K562 (cell line): Measurements from ENCODE around the gene CENPV. TPM values are rescaled to one million over a fixed set of nuclear protein-coding genes. Genes with fewer than 3 reads are reported as not detected.

ENCODE experiments used
- ATAC-seq: fragments of 200-7000 bp; cut with Tn5 transposase; 3 replicates; pipeline ENCODE4 v1.9.1; 2020; ENCODE audit warnings: moderate library complexity
- BruUV-seq: library from RNA; stranded (reverse); fragments of 400-500 nt; replicated peaks from 2 replicates; lab custom pipeline; 2021; lab: Mats Ljungman, UMichigan
- CTCF ChIA-PET: fragments of 300-600 bp; formaldehyde crosslinking; extraction: SDS; loops from one replicate; lab custom pipeline; 2021; ENCODE audit warnings: low intra/inter-chr PET ratio; lab: Yijun Ruan, JAX
- POLR2A ChIA-PET: fragments of 300-600, 350-650 bp; sonication (Branson Sonifier 250); formaldehyde crosslinking; extraction: SDS; loops from one replicate; lab custom pipeline; 2021; ENCODE audit warnings: antibody characterized with exemption, inconsistent platforms; lab: Yijun Ruan, JAX
- DNase-seq, 4 experiments: peaks; one replicate each; pipeline versions ENCODE4 v3.0.0 to v3.0.0-alpha.2; 2011 to 2018; ENCODE audit warnings: low spot score in 3 of 4, mixed read lengths in 3 of 4; ENCODE audit errors: extremely low read depth in 1 of 4
- FAIRE-seq: peaks from 2 replicates; lab custom pipeline; 2011; peaks lifted over from hg19 to GRCh38; lab: Jason Lieb, UNC
- H2AFZ ChIP-seq: 2 replicates; pipeline ENCODE4 v1.6.0; 2011; ENCODE audit warnings: low read depth, low read length, control low read depth, inconsistent platforms
- H3K27ac ChIP-seq: fragments of 200-600 bp; 3 replicates; pipeline ENCODE4 v1.8.0; 2011; ENCODE audit warnings: low read depth, mild to moderate bottlenecking, control low read depth, inconsistent platforms, low read length, moderate library complexity, mixed read lengths; ENCODE audit errors: extremely low read depth
- H3K27me3 ChIP-seq, 2 experiments: fragments of 300-600 bp in 1 of 2; 2 replicates in 1 of 2; 3 replicates in 1 of 2; pipeline versions ENCODE4 v1.6.0 to v1.8.0; 2011; ENCODE audit warnings: inconsistent platforms in 2 of 2, low read length in 2 of 2, mild to moderate bottlenecking in 1 of 2, mixed read lengths in 1 of 2, moderate library complexity in 1 of 2; ENCODE audit not compliant: control insufficient read depth in 2 of 2, insufficient read depth in 2 of 2
- H3K36me3 ChIP-seq: fragments of 300-600 bp; 3 replicates; pipeline ENCODE4 v1.8.0; 2011; ENCODE audit warnings: mild to moderate bottlenecking, low read length, inconsistent platforms; ENCODE audit not compliant: control insufficient read depth, insufficient read depth
- H3K4me1 ChIP-seq, 2 experiments: fragments of 200-600 bp in 1 of 2; replicated peaks in 1 of 2; 2 replicates in 1 of 2; 3 replicates in 1 of 2; pipeline versions ENCODE4 v1.5.1 to v1.8.0; 2011; ENCODE audit warnings: inconsistent platforms in 2 of 2, low read length in 2 of 2, mild to moderate bottlenecking in 1 of 2, mixed read lengths in 1 of 2, moderate library complexity in 1 of 2; ENCODE audit not compliant: control insufficient read depth in 2 of 2, insufficient read depth in 2 of 2
- H3K4me2 ChIP-seq: 2 replicates; pipeline ENCODE4 v1.6.1; 2011; ENCODE audit warnings: low read length, control low read depth, inconsistent platforms, mixed read lengths; ENCODE audit not compliant: insufficient read depth
- H3K4me3 ChIP-seq: fragments of 200-600 bp; sonication (generic), shearing (Covaris generic); 2 replicates; pipeline ENCODE4 v1.5.1; 2016; ENCODE audit warnings: control low read depth, inconsistent platforms
- H3K79me2 ChIP-seq: fragments of 200-600 bp; 3 replicates; pipeline ENCODE4 v1.8.0; 2011; ENCODE audit warnings: low read length, inconsistent platforms; ENCODE audit not compliant: control insufficient read depth, insufficient read depth
- H3K9ac ChIP-seq, 2 experiments: 2 replicates each; pipeline versions ENCODE4 v1.6.0 to v1.6.1; 2011; ENCODE audit warnings: low read depth in 2 of 2, low read length in 2 of 2, control low read depth in 1 of 2, inconsistent platforms in 1 of 2, mild to moderate bottlenecking in 1 of 2, mixed read lengths in 1 of 2; ENCODE audit not compliant: insufficient read depth in 1 of 2
- H3K9me1 ChIP-seq: one replicate; pipeline ENCODE4 v1.6.0; 2011; ENCODE audit warnings: inconsistent platforms, mild to moderate bottlenecking, low read length, moderate library complexity; ENCODE audit not compliant: control insufficient read depth, insufficient read depth
- H3K9me3 ChIP-seq: replicated peaks from 2 replicates; pipeline ENCODE4 v1.5.1; 2011; ENCODE audit warnings: low read depth, low read length, inconsistent platforms; ENCODE audit not compliant: control insufficient read depth, insufficient read depth
- H4K20me1 ChIP-seq: replicated peaks from 2 replicates; pipeline ENCODE4 v1.6.1; 2011; ENCODE audit warnings: low read length, inconsistent platforms, mixed read lengths; ENCODE audit not compliant: control insufficient read depth, insufficient read depth
- CHD1 ChIP-seq: fragments of 200-600 bp; sonication (generic); IDR thresholded peaks from one replicate; pipeline ENCODE4 v1.6.1; 2012; ENCODE audit warnings: mild to moderate bottlenecking, moderate library complexity, low read length, inconsistent platforms
- MAFG ChIP-seq: fragments of 450-650 bp; conservative IDR thresholded peaks from 2 replicates; pipeline ENCODE4 v1.6.1; 2016; ENCODE audit warnings: missing genetic modification characterization, missing compliant biosample characterization
- ZNF551 ChIP-seq: fragments of 250-450 bp; sonication (Bioruptor Pico); IDR thresholded peaks from 2 replicates; pipeline ENCODE4 v1.5.0; 2021; ENCODE audit warnings: mild to moderate bottlenecking, moderate library complexity
- WGBS: fragments of 100-300 bp; shearing (Covaris generic); methylation state at CpG from one replicate; pipeline ENCODE4 v1.1.6; 2016; ENCODE audit warnings: low coverage, mixed read lengths; ENCODE audit not compliant: insufficient coverage; ENCODE audit errors: missing lambda C conversion rate; 5-methylcytosine and 5-hydroxymethylcytosine counted together
- in situ Hi-C: fragments of 300-500 bp; cut with MboI; formaldehyde crosslinking; loops from 4 replicates; pipeline ENCODE4 v1.15.0; 2018; ENCODE audit warnings: inconsistent platforms, mixed read lengths
- intact Hi-C: fragments of 100-400 bp; cut with micrococcal nuclease; formaldehyde crosslinking; loops from 2 replicates; pipeline ENCODE4 v1.14.2; 2022
- polyA plus RNA-seq, 8 experiments: library from polyadenylated mRNA; depleted of rRNA in 4 of 8; stranded (reverse) in 5 of 8; unstranded in 3 of 8; fragments of >200 nt; fragmentation: Nextera tagmentation in 2 of 8; fragmentation: Illumina TruSeq in 1 of 8; extraction: Ambion mirVana in 2 of 8; extraction: Trizol in 1 of 8; gene quantifications; 2 replicates each; pipeline versions ENCODE4 v1.2.1 to v1.2.3, GENCODE V29; 2011 to 2014; ENCODE audit warnings: inconsistent platforms in 1 of 8, missing spikeins in 1 of 8
- total RNA-seq, 7 experiments: library from RNA; depleted of rRNA in 6 of 7; stranded (reverse); fragments of >200 nt in 6 of 7; fragmentation: Illumina TruSeq in 2 of 7; extraction: Trizol in 2 of 7; gene quantifications; 2 replicates each; pipeline versions ENCODE4 v1.2.1 to v1.2.3, GENCODE V29; 2011 to 2021; ENCODE audit warnings: low replicate concordance in 1 of 7
- TF ChIP-seq, protein P1 (sequence below): sonication (generic); formaldehyde crosslinking; IDR thresholded peaks from 2 replicates; pipeline ENCODE4 v1.8.0; 2023; ENCODE audit warnings: missing genetic modification reagents, mild to moderate bottlenecking, borderline replicate concordance
- TF ChIP-seq, protein P2 (sequence below): fragments of 250-450 bp; sonication (Bioruptor Pico); IDR thresholded peaks from 2 replicates; pipeline ENCODE4 v1.5.1; 2021; ENCODE audit warnings: mild to moderate bottlenecking
- TF ChIP-seq, protein P3 (sequence below): fragments of 250-450 bp; sonication (Bioruptor Pico); IDR thresholded peaks from 2 replicates; pipeline ENCODE4 v1.8.0; 2022; ENCODE audit warnings: moderate library complexity, mild to moderate bottlenecking, inconsistent platforms
- TF ChIP-seq, protein P4 (sequence below), 2 experiments: fragments of 450-650 bp; IDR thresholded peaks; 2 replicates each; pipeline ENCODE4 v1.6.1; 2016
- TF ChIP-seq, protein P5 (sequence below): sonication (generic); formaldehyde crosslinking; IDR thresholded peaks from 2 replicates; pipeline ENCODE4 v1.9.0; 2022; ENCODE audit warnings: mild to moderate bottlenecking, missing genetic modification reagents

CENPV gene
- total and polyA plus RNA-seq, 9 of the 15 experiments (the other 6 are each of a cell fraction or from before 2014, with no cell fraction given), result 17.8 to 131 (median 89.3) TPM

DNA sequence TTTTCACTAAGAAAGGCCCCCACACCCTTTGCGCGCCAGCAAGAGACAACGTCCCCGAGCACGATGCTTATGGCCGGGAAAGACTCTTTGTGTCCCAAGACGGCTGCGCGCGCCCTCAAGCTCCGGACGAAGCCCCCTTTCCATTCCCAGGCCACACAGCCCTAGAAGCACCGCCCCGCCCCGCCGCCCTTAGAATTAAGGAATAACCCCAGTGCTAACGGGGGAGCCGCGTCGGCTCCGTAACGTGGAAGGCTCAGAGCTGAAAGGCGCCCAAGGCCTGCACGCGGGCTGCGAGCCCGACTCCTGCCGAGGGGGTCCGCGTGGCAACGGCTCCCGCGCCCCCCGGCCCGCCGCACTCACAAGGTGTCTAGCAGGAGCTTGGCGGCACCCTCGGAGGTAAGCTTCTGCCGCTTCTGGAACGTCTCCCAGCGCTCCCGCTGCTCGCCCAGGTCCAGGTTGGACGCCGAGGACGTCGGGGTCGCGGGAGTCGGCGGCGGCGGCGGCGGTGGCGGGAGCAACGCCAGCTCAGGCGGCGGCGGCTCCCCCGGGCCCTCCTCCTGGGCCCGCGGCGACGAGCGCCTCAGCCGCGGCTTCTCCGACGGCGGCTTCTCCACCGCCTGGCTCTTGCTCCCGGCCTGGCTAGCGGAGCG is 477 bp downstream of the CENPV start (continued):
- TF ChIP-seq MAFG (tag) (no peak), CHD1 (no peak), ZNF551 (CRISPR knock-in tag) (no peak)

GRCh38 chr17:16352303-16352666 is 984 bp downstream of the CENPV start:
- Histone ChIP-seq H3K4me3 (peak overlapping the region; percentile 93), H3K4me1 (peaks cover 0 to 15% of the 10 kb centered on the region in 2 experiments; a peak in 4 of 5 replicates), H3K9me3 (no peaks in the 10 kb centered on the region), H3K36me3 (peaks cover 26% of the 10 kb centered on the region), H3K4me2 (peak overlapping the region; percentile 83), H3K9ac (peak overlapping the region; percentile 87 to 93), H3K9me1 (peaks cover 4% of the 10 kb centered on the region), H2AFZ (peak overlapping the region; percentile 78), H4K20me1 (no peaks in the 10 kb centered on the region), H3K27ac (peak overlapping the region; percentile 90), H3K79me2 (peaks cover 33% of the 10 kb centered on the region), H3K27me3 (no peaks in the 10 kb centered on the region)
- peak; percentile 71 for ATAC-seq
- ChIA-PET CTCF (no interaction called here), POLR2A (interaction anchor here (0.7 to 2.0 kb wide), 5 partner anchors 28 to 86 kb away, joined by 3 to 10 read pairs (median 5); partner anchors contain the start of gene UBB)
- 0% methylated on average over 13 of the region's 25 CpGs for WGBS
- no peak for FAIRE-seq
- no TSS peak for BruUV-seq
- DNase-seq, result peak; percentile 31 to 62 (median 35)
- intact Hi-C loops, result loop anchor here (5.0 kb wide), 1 partner anchor 65 kb away; no protein-coding TSS in a partner anchor
- in situ Hi-C loops, result no loop called here
- TF ChIP-seq, protein P1, sequence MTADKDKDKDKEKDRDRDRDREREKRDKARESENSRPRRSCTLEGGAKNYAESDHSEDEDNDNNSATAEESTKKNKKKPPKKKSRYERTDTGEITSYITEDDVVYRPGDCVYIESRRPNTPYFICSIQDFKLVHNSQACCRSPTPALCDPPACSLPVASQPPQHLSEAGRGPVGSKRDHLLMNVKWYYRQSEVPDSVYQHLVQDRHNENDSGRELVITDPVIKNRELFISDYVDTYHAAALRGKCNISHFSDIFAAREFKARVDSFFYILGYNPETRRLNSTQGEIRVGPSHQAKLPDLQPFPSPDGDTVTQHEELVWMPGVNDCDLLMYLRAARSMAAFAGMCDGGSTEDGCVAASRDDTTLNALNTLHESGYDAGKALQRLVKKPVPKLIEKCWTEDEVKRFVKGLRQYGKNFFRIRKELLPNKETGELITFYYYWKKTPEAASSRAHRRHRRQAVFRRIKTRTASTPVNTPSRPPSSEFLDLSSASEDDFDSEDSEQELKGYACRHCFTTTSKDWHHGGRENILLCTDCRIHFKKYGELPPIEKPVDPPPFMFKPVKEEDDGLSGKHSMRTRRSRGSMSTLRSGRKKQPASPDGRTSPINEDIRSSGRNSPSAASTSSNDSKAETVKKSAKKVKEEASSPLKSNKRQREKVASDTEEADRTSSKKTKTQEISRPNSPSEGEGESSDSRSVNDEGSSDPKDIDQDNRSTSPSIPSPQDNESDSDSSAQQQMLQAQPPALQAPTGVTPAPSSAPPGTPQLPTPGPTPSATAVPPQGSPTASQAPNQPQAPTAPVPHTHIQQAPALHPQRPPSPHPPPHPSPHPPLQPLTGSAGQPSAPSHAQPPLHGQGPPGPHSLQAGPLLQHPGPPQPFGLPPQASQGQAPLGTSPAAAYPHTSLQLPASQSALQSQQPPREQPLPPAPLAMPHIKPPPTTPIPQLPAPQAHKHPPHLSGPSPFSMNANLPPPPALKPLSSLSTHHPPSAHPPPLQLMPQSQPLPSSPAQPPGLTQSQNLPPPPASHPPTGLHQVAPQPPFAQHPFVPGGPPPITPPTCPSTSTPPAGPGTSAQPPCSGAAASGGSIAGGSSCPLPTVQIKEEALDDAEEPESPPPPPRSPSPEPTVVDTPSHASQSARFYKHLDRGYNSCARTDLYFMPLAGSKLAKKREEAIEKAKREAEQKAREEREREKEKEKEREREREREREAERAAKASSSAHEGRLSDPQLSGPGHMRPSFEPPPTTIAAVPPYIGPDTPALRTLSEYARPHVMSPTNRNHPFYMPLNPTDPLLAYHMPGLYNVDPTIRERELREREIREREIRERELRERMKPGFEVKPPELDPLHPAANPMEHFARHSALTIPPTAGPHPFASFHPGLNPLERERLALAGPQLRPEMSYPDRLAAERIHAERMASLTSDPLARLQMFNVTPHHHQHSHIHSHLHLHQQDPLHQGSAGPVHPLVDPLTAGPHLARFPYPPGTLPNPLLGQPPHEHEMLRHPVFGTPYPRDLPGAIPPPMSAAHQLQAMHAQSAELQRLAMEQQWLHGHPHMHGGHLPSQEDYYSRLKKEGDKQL, result no peak
- TF ChIP-seq, protein P2, sequence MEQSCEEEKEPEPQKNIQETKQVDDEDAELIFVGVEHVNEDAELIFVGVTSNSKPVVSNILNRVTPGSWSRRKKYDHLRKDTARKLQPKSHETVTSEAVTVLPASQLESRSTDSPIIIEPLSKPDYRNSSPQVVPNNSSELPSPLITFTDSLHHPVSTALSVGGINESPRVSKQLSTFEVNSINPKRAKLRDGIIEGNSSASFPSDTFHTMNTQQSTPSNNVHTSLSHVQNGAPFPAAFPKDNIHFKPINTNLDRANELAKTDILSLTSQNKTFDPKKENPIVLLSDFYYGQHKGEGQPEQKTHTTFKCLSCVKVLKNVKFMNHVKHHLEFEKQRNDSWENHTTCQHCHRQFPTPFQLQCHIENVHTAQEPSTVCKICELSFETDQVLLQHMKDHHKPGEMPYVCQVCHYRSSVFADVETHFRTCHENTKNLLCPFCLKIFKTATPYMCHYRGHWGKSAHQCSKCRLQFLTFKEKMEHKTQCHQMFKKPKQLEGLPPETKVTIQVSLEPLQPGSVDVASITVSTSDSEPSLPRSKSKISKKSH (CRISPR knock-in tag), result no peak
- TF ChIP-seq, protein P3, sequence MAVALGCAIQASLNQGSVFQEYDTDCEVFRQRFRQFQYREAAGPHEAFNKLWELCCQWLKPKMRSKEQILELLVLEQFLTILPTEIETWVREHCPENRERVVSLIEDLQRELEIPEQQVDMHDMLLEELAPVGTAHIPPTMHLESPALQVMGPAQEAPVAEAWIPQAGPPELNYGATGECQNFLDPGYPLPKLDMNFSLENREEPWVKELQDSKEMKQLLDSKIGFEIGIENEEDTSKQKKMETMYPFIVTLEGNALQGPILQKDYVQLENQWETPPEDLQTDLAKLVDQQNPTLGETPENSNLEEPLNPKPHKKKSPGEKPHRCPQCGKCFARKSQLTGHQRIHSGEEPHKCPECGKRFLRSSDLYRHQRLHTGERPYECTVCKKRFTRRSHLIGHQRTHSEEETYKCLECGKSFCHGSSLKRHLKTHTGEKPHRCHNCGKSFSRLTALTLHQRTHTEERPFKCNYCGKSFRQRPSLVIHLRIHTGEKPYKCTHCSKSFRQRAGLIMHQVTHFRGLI (CRISPR knock-in tag), result no peak
- TF ChIP-seq, protein P4, sequence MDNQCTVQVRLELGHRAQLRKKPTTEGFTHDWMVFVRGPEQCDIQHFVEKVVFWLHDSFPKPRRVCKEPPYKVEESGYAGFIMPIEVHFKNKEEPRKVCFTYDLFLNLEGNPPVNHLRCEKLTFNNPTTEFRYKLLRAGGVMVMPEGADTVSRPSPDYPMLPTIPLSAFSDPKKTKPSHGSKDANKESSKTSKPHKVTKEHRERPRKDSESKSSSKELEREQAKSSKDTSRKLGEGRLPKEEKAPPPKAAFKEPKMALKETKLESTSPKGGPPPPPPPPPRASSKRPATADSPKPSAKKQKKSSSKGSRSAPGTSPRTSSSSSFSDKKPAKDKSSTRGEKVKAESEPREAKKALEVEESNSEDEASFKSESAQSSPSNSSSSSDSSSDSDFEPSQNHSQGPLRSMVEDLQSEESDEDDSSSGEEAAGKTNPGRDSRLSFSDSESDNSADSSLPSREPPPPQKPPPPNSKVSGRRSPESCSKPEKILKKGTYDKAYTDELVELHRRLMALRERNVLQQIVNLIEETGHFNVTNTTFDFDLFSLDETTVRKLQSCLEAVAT (IDR thresholded peaks at IDR 0.05), result peak in 1 of 2 experiments; percentile 20; a peak in 1 of 4 replicates
- TF ChIP-seq, protein P5, sequence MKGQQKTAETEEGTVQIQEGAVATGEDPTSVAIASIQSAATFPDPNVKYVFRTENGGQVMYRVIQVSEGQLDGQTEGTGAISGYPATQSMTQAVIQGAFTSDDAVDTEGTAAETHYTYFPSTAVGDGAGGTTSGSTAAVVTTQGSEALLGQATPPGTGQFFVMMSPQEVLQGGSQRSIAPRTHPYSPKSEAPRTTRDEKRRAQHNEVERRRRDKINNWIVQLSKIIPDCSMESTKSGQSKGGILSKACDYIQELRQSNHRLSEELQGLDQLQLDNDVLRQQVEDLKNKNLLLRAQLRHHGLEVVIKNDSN, result no peak
